HG03342 (cell line): ENCODE results near the gene KLF8.

Experiments
- ATAC-seq: cut with Tn5 transposase; IDR thresholded peaks from one replicate; pipeline ENCODE4 v1.9.1; 2021; ENCODE audit warnings: mild to moderate bottlenecking, moderate library complexity; ENCODE audit not compliant: unreplicated experiment

Gene KLF8

DNA sequence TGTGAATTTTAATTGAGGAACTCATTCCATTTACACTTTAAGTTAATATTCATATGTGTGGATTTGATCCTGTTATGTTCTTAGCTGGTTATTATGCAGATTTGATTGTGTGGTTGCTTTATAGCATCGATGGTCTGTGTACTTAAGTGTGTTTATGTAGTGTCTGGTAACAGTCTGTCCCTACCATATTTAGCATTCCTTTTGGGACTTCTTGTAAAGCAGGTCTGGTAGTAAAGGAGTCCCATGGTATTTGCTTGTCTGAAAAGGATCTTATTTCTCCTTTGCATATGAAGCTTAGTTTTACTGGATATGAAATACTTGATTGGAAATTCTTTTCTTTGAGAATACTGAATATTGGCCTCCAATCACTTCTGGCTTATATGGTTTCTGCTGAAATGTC is 76.6 kb downstream of the KLF8 start:
- no peak for ATAC-seq

DNA sequence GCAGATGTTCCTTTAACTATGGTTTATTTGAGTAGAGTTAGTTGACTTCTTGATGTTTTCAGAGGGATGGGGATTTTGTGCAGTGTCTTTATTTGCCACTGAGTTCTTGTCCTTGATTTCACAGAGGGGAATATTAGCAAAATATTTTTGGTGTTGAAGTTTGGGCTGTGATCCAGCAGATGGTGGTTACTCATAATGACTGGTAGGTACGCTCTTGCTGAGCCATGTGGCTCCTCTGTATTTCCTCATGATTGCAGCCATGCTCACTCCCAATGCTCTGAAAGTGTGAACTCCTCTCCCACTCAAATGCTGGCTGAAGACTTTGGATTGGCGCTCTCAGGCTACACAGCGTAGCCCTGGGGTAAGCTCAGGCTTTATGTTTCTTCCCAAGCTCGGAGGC is 77.7 kb downstream of the KLF8 start:
- ATAC-seq: no peak

DNA sequence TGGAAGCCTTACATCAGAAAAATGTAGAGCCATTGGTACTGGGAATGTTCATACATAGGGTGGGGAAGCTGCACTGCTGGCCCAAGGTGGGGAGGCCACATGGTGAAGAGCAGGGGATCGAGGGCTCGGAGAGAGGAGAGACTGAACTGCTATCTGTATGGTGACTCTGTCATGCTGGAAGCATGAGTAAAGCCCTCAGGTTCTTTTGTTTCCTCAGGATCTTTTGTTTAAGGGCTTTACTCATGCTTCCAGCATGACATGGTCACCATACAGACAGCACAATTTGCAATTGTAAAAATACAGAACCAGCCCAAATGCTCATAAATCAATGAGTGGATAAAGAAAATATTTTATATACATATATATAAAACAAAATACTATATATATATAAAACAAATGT is 78.4 kb downstream of the KLF8 start:
- no peak for ATAC-seq

DNA sequence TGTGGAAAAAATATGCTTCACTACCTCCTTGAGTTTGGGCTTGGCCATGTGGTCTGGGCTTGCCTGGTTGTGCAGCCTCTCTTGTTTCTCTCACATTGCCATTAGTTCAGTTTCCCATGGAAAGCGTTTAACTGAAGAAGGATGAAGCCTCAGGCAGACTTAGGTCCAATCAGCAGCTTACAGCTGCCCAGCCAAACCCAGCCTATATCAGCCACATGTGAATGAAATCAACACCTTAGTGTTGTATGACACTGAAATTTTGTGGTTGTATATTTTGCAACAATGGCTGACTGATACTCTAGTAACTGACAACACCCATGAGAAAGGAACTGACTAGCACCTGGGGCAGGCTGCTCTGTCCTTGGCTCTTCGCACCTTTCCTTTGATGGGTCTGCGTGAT is 81.2 kb downstream of the KLF8 start:
- ATAC-seq: no peak

DNA sequence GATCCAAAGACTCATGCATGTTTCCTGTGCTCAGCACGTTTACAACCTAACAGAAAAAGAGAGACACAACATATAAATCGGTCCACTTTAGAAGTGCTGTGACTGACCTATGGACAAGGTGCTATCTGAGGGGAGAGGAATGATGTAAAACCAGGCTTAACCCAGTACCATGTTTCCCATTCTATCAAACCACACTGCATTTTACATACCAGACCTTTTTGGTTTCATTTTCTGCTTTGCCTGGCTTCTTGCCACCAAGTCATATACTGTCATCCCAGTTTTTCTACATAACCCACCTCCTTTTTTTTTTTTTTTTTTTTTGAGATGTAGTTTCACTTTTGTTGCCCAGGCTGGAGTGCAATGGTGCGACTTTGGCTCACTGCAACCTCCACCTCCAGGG is 82.2 kb downstream of the KLF8 start:
- no peak for ATAC-seq

DNA sequence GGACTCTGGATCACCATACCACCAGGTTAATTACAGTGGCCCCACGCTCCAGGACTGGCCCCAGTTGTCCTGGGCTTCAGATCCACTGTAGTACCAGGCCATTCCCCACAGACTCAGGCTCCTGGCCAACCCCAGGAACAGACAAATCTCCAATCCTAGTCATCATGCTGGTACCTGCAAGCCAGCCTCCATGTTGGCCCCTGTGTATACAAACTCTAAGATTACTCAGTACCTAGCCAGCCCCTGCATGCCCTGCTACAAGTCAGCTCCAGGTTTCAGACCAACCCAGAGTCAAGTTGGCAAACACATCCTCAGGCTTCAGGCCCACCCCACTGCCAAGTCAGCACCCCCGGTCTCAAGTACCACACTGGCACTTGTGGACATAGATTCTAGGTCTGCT is 85.9 kb downstream of the KLF8 start:
- no peak for ATAC-seq

DNA sequence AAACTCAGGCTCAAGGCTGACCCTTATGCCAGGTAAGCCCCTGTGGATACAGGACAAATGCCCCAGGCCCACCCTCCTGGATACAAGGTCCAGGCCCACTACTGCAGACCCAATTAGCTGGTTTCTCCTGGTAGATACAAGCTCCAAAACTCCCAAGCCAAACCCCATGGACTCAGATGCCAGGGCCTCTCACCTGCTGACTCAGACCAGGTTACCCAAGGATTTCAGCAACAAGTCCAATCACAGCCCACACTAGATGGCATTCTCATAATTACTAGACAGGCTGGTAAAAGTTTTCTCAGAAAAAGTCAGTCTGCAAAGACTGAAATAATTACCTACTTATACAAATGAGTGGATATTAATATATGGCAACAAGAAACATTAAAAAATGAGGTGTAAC is 87.0 kb downstream of the KLF8 start:
- ATAC-seq: no peak
